ENCODE results near the gene RPS2.

The RPS2 gene

DNA sequence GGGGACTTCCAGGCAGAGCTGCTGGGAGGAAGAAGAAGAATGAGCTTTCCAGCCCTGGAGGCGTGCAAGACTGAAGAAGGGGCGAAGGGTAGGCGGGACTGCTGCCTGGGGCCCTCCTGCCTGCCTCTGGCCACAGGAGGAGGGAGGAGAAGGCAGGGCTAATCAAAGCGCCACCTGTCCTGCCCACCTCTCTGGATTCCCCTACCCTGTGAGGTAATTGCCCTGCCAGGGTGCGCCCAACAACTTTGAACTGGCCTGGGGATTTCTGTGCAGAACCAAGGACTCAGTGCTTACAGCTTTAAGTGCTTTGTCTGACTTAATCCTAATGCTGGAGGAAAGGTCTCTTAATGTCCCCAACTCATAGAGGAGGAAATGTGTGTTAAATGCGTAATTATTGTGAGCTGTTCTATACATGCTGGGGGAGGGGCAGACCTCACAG is 16.8 kb upstream of the RPS2 start, which contains the start of gene NOXO1:
NOXO1 (minus strand) TSS at position 72 of the 439 bp plus-strand sequence. CDS start 290 bp downstream, outside the sequence.
- no peak for DNase-seq (ENCODE audit: low read depth)

DNA sequence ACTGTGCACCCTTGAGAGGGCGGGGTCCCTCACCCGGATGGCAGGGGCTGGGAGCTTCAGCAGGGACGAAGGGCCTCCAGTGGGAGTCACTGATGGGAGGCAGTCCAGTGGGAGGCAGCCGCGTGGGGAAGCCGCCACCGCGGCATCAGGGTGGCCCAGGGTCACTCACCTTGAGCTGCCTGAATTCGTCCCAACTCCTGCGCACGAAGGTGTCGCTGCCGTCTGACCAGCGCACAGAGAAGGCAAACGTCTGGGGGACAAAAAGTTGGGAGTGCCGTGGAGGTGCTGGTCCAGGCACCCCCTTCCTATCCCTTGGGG is 16.1 kb upstream of the RPS2 start:
- DNase-seq (ENCODE audit: low read depth), result no peak

- no peak for DNase-seq (ENCODE audit: low read depth)
Measured at GRCh38 chr16:1980030-1980769, 15.6 kb upstream of the RPS2 start.

GRCh38 chr16:1979271-1980029 is 14.8 kb upstream of the RPS2 start:
- no peak for DNase-seq (ENCODE audit: low read depth)

DNA sequence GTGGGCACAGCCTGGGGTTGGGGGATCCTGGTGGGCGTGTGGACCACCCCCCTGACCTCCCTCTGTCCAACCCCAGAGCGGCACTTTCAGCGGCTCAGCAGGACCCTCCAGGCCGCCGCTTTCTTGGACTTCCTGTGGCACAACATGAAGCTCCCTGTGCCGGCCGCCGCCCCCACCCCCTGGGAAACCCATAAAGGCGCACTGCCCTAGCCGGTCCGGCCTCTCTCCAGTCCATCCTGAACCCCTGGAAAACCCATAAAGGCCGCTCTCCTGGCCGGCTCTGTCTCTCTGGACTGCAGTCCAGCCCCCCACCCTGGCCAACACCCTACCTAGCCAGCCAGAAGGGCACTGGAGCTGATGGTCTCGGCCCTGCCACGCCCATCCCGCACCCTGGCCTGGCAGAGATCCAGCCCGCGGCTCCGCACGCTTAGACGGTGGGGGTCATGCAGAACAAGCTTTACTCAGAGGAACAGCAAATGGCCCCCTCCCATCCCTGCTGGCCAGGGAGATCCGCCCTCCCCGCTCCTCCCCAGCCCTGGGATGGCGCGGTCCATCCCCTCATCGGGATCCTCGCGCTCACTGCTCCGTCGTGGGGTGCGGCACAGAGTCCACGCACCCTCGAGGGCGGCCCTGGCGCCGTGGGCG is 14.0 kb upstream of the RPS2 start:
- no peak for DNase-seq (ENCODE audit: low read depth)

- DNase-seq (ENCODE audit: low read depth), result no peak
Measured at GRCh38 chr16:1977875-1978268, 13.2 kb upstream of the RPS2 start.

DNA sequence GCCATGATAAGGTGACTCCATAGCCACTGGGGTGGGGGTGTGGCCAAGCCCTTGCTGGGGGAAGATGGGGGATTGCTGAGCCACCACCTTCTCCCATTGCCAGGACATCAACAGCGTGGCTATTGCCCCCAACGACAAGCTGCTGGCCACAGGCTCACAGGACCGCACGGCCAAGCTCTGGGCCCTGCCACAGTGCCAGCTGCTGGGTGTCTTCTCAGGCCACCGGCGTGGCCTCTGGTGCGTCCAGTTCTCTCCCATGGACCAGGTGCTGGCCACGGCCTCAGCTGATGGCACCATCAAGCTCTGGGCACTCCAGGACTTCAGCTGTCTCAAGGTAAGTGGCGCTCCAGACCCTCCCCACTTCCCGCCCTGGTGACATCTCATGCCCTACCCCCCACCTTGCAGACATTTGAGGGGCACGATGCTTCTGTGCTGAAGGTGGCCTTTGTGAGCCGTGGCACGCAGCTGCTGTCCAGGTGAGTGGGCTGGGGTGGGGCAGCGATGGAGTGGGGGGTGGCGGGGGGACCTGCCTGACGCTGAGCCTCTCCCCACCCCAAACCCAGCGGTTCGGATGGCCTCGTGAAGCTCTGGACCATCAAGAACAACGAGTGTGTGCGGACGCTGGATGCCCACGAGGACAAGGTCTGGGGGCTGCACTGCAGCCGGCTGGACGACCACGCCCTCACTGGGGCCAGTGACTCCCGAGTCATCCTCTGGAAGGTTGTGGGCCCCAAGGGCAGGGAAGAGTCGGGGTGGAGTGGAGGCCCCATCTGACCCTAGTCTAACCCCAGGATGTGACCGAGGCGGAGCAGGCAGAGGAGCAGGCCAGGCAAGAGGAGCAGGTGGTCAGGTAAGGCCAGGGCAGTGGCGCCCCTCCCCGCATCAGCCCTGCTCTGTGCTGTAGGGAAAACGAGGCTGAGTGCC is 12.6 kb upstream of the RPS2 start:
- DNase-seq (ENCODE audit: low read depth), result no peak

DNA sequence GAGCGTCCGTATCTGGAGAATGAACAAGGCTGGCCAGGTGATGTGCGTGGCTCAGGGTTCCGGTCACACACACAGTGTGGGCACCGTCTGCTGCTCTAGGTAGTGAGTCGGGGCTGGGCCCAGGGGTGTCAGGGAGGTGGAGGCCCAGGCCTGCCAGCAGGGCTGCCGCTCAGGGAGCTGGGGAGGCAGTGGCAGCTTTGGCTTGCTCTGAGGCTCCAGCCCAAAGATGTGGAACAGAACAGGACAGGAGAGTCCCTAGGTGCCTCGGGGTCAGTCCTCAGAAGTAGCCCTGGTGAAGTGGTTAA is 11.5 kb upstream of the RPS2 start:
- no peak for DNase-seq (ENCODE audit: low read depth)

- no peak for DNase-seq (ENCODE audit: low read depth)
Measured at GRCh38 chr16:1975432-1976215, 11.0 kb upstream of the RPS2 start.

- DNase-seq (ENCODE audit: low read depth), result no peak
Measured at GRCh38 chr16:1974157-1975070, 9.8 kb upstream of the RPS2 start.

- no peak for DNase-seq (ENCODE audit: low read depth)
Measured at GRCh38 chr16:1973461-1974156, 9.0 kb upstream of the RPS2 start.

- no peak for DNase-seq (ENCODE audit: low read depth)
Measured at GRCh38 chr16:1972490-1972877, 7.9 kb upstream of the RPS2 start.

- peak; percentile 85 for DNase-seq (ENCODE audit: low read depth)
Measured at GRCh38 chr16:1971796-1972489, 7.3 kb upstream of the RPS2 start, which contains the start of gene TBL3. TBL3 (plus strand) TSS chr16:1972053; CDS start chr16:1972165, 112 bp downstream.

GRCh38 chr16:1968146-1968953 is 3.7 kb upstream of the RPS2 start:
- no peak for DNase-seq (ENCODE audit: low read depth)

DNA sequence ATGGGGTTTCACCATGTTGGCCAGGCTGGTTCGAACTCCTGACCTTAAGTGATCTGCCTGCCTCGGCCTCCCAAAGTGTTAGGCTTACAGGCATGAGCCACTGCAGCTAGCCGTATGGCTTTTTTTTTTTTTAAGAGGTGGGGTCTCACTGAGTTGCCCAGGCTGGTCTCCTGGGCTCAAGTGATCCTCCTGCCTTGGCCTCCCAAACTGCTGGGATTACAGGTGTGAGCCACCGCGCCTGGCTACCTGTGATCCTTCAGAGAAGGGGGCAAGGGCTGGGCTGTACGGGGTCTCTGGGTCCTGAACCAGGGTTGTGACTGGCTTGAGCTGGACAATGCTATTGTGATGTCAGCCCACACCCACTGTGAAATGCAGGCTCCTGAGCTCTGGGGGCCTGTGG is 1.8 kb upstream of the RPS2 start, which contains the start of gene RNF151:
RNF151 (plus strand) TSS at position 397 of the 400 bp plus-strand sequence. CDS start 26 bp downstream, outside the sequence.
- DNase-seq (ENCODE audit: low read depth), result no peak

DNA sequence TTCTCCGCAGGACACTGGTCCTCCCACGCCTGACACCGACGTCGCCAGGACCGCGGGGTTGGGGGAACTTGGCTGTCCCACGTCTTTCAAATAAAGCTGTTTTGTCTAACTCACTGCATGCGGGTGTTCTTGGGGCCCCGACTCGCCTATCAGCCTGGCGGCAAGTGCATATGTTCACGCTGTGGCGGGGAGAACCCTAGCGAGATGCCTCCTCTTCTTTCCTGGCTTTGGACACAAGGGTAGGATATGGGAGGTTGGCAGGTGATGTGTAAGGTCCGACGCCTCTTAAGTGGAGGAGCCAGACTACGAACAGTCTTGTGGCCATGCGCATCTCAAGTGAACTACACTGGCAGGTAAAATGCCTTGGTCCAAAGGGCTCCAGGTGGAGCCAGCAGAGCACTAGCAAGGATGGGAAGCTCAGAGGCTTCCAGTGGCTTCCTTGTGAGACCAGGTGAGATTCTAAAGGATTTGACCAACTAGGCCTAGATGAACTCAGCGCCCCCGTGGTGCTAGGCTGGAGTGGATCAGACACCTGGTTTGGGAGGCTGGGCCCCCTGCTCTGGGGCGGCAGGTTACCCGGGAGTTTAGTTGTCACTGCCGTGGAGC is 873 bp upstream of the RPS2 start:
- DNase-seq (ENCODE audit: low read depth), result no peak

DNA sequence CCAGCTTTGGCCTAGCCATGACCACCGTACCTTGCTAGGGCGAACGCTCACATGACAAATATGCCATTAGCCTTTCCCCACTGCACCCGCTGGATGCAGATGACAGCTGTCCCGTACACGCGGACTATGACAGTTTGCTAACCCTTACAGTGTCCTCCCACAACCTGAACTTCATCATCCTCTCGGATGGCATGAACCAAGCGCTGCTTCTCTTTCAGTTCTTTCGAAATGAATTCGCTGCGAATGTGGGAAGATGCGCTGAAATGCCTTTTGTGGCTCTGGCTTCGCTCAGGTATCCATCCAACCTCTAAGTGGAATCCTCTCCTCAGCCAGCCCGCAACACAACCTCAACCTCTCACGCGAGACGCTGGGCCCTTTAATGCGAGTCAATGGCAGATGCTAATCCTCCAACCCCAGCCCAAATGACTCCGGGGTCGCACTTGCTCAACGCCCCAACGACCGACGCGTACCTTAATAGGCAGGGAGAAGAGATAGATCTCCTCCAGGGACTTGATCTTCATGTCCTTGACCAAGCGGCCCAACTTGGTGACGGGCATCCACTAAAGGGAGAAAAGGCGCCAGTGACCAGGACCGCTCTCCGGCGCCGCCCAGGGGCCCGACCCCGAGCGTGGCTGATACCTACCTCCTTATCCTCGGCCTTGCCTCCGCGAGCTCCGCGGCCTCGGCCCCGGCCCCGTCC is 670 bp downstream of the RPS2 start:
- DNase-seq (ENCODE audit: low read depth), result no peak

All from stromal cell of bone marrow (primary cell).